Measurements from ENCODE around the gene ADGRG2.

- TF ChIP-seq CTCF (conservative IDR thresholded peaks at IDR 0.05; ENCODE audit: low read depth, low read length) (no peak), EZH2 (IDR thresholded peaks at IDR 0.05; ENCODE audit: low read length, unreplicated experiment) (no peak)
Measured at GRCh38 chrX:19019996-19020395, 102.3 kb downstream of the ADGRG2 start.
